Measurements from ENCODE around the gene EGFLAM.

The EGFLAM gene

GRCh38 chr5:38284384-38284783 is 26.0 kb downstream of the EGFLAM start:
- Histone ChIP-seq H4K20me1 (ENCODE audit: insufficient read depth) (no peaks in the 10 kb centered on the region), H3K36me3 (ENCODE audit: insufficient read depth) (no peaks in the 10 kb centered on the region), H3K4me2 (no peak overlapping the region), H3K4me1 (ENCODE audit: low read depth, poor library complexity, severe bottlenecking) (no peaks in the 10 kb centered on the region), H3K27me3 (ENCODE audit: insufficient read depth, low read depth) (no peaks in the 10 kb centered on the region), H3K4me3 (IDR thresholded peaks at IDR 0.05; ENCODE audit: insufficient read depth, low read depth, low read length) (no peak overlapping the region), H2AFZ (ENCODE audit: low read depth) (no peak overlapping the region), H3K79me2 (ENCODE audit: insufficient read depth, low read depth) (no peaks in the 10 kb centered on the region), H3K27ac (no peak overlapping the region), H3K9ac (no peak overlapping the region)
- TF ChIP-seq CTCF (conservative IDR thresholded peaks at IDR 0.05; ENCODE audit: low read depth, low read length): no peak

GRCh38 chr5:38285226-38285625 is 26.9 kb downstream of the EGFLAM start:
- Histone ChIP-seq H3K4me3 (IDR thresholded peaks at IDR 0.05; ENCODE audit: insufficient read depth, low read depth, low read length) (no peak overlapping the region), H4K20me1 (ENCODE audit: insufficient read depth) (no peaks in the 10 kb centered on the region), H3K36me3 (ENCODE audit: insufficient read depth) (no peaks in the 10 kb centered on the region), H3K9ac (no peak overlapping the region), H3K4me1 (ENCODE audit: low read depth, poor library complexity, severe bottlenecking) (no peaks in the 10 kb centered on the region), H2AFZ (ENCODE audit: low read depth) (no peak overlapping the region), H3K4me2 (no peak overlapping the region), H3K79me2 (ENCODE audit: insufficient read depth, low read depth) (no peaks in the 10 kb centered on the region), H3K27me3 (ENCODE audit: insufficient read depth, low read depth) (no peaks in the 10 kb centered on the region), H3K27ac (no peak overlapping the region)
- TF ChIP-seq CTCF (conservative IDR thresholded peaks at IDR 0.05; ENCODE audit: low read depth, low read length): no peak

- H3K36me3 ChIP-seq (ENCODE audit: insufficient read depth): no peaks in the 10 kb centered on the region
- H3K4me2 ChIP-seq: no peak overlapping the region
- H3K4me3 ChIP-seq (IDR thresholded peaks at IDR 0.05; ENCODE audit: insufficient read depth, low read depth, low read length): no peak overlapping the region
- no peak overlapping the region for H3K27ac ChIP-seq
- no peaks in the 10 kb centered on the region for H3K27me3 ChIP-seq (ENCODE audit: insufficient read depth, low read depth)
- no peak for TF ChIP-seq CTCF (conservative IDR thresholded peaks at IDR 0.05; ENCODE audit: low read depth, low read length)
- no peaks in the 10 kb centered on the region for H4K20me1 ChIP-seq (ENCODE audit: insufficient read depth)
- H3K79me2 ChIP-seq (ENCODE audit: insufficient read depth, low read depth): no peaks in the 10 kb centered on the region
- no peaks in the 10 kb centered on the region for H3K4me1 ChIP-seq (ENCODE audit: low read depth, poor library complexity, severe bottlenecking)
- H2AFZ ChIP-seq (ENCODE audit: low read depth): no peak overlapping the region
- H3K9ac ChIP-seq: no peak overlapping the region
Observed at GRCh38 chr5:38286002-38286401, 27.6 kb downstream of the EGFLAM start.

GRCh38 chr5:38287124-38287523 is 28.8 kb downstream of the EGFLAM start:
- Histone ChIP-seq H3K27me3 (ENCODE audit: insufficient read depth, low read depth) (no peaks in the 10 kb centered on the region), H2AFZ (ENCODE audit: low read depth) (no peak overlapping the region), H3K4me2 (no peak overlapping the region), H3K27ac (no peak overlapping the region), H3K4me1 (ENCODE audit: low read depth, poor library complexity, severe bottlenecking) (no peaks in the 10 kb centered on the region), H3K9ac (no peak overlapping the region), H3K79me2 (ENCODE audit: insufficient read depth, low read depth) (no peaks in the 10 kb centered on the region), H3K4me3 (IDR thresholded peaks at IDR 0.05; ENCODE audit: insufficient read depth, low read depth, low read length) (no peak overlapping the region), H4K20me1 (ENCODE audit: insufficient read depth) (no peaks in the 10 kb centered on the region), H3K36me3 (ENCODE audit: insufficient read depth) (no peaks in the 10 kb centered on the region)
- TF ChIP-seq CTCF (conservative IDR thresholded peaks at IDR 0.05; ENCODE audit: low read depth, low read length): no peak

- Histone ChIP-seq H3K4me2 (no peak overlapping the region), H4K20me1 (ENCODE audit: insufficient read depth) (no peaks in the 10 kb centered on the region), H3K36me3 (ENCODE audit: insufficient read depth) (no peaks in the 10 kb centered on the region), H3K4me1 (ENCODE audit: low read depth, poor library complexity, severe bottlenecking) (no peaks in the 10 kb centered on the region), H3K27me3 (ENCODE audit: insufficient read depth, low read depth) (no peaks in the 10 kb centered on the region), H3K9ac (no peak overlapping the region), H3K4me3 (IDR thresholded peaks at IDR 0.05; ENCODE audit: insufficient read depth, low read depth, low read length) (no peak overlapping the region), H3K27ac (no peak overlapping the region), H3K79me2 (ENCODE audit: insufficient read depth, low read depth) (no peaks in the 10 kb centered on the region), H2AFZ (ENCODE audit: low read depth) (no peak overlapping the region)
- no peak for TF ChIP-seq CTCF (conservative IDR thresholded peaks at IDR 0.05; ENCODE audit: low read depth, low read length)
Observed at GRCh38 chr5:38289457-38289856, 31.1 kb downstream of the EGFLAM start.

All from KMS-11 (cell line).